GM23338 (cell line): ENCODE measurements around the gene ERCC1.

ENCODE experiments used
- CREB1 ChIP-seq: fragments of 250-450 bp; sonication (Bioruptor Pico); IDR thresholded peaks from 2 replicates; pipeline ENCODE4 v1.5.0; 2020; ENCODE audit warnings: low read depth, mild to moderate bottlenecking, moderate library complexity
- CTCF ChIP-seq, 2 experiments: fragments of 200-600 bp in 1 of 2; sonication (generic) in 1 of 2; conservative IDR thresholded peaks; 2 replicates each; pipeline versions ENCODE4 v1.5.1 to v1.6.1; 2016 to 2017; ENCODE audit warnings: antibody characterized with exemption in 2 of 2, low read depth in 2 of 2, mild to moderate bottlenecking in 2 of 2, moderate library complexity in 1 of 2
- EZH2 ChIP-seq: fragments of 200-600 bp; sonication (generic); IDR thresholded peaks from one replicate; pipeline ENCODE4 v1.8.0; 2017; ENCODE audit warnings: antibody characterized with exemption, mild to moderate bottlenecking, low read depth; ENCODE audit not compliant: unreplicated experiment
- EZH2phosphoT487 ChIP-seq: fragments of 200-600 bp; sonication (generic); IDR thresholded peaks from one replicate; pipeline ENCODE4 v1.8.1; 2018; ENCODE audit warnings: antibody characterized with exemption; ENCODE audit not compliant: unreplicated experiment
- JUNB ChIP-seq: IDR thresholded peaks from one replicate; pipeline ENCODE4 v1.6.1; 2016; ENCODE audit warnings: antibody characterized with exemption; ENCODE audit not compliant: unreplicated experiment
- NANOG ChIP-seq: IDR thresholded peaks from 2 replicates; pipeline ENCODE4 v1.6.1; 2016; ENCODE audit warnings: antibody characterized with exemption, borderline replicate concordance
- POLR2AphosphoS5 ChIP-seq: IDR thresholded peaks from 2 replicates; pipeline ENCODE4 v1.6.1; 2016; ENCODE audit warnings: antibody characterized with exemption, low read depth
- REST ChIP-seq: IDR thresholded peaks from one replicate; pipeline ENCODE4 v1.6.1; 2018; ENCODE audit warnings: antibody characterized with exemption; ENCODE audit not compliant: unreplicated experiment
- STAT1 ChIP-seq: IDR thresholded peaks from one replicate; pipeline ENCODE4 v1.6.1; 2016; ENCODE audit warnings: antibody characterized with exemption; ENCODE audit not compliant: unreplicated experiment
- ZNF114 ChIP-seq: fragments of 250-450 bp; sonication (Bioruptor Pico); IDR thresholded peaks from 2 replicates; pipeline ENCODE4 v1.5.0; 2020; ENCODE audit warnings: mild to moderate bottlenecking, moderate library complexity
- ZNF331 ChIP-seq: fragments of 250-450 bp; sonication (Bioruptor Pico); IDR thresholded peaks from 2 replicates; pipeline ENCODE4 v1.5.0; 2020; ENCODE audit warnings: low read depth, mild to moderate bottlenecking, moderate library complexity
- TF ChIP-seq, protein P1 (sequence below): IDR thresholded peaks from 2 replicates; pipeline ENCODE4 v1.6.1; 2016; ENCODE audit warnings: antibody characterized with exemption
- TF ChIP-seq, protein P2 (sequence below): fragments of 250-450 bp; sonication (Bioruptor Pico); IDR thresholded peaks from 2 replicates; pipeline ENCODE4 v1.5.0; 2020; ENCODE audit warnings: mild to moderate bottlenecking, moderate library complexity

GRCh38 chr19:45395821-45396617, 27.7 kb downstream of the ERCC1 start:
- TF ChIP-seq CTCF (conservative IDR thresholded peaks at IDR 0.05; ENCODE audit: low read depth in 2 of 2) (peak; percentile 53 to 79), EZH2phosphoT487 (no peak), POLR2AphosphoS5 (no peak), REST (no peak), CREB1 (CRISPR knock-in tag) (no peak), JUNB (no peak), STAT1 (no peak), EZH2 (peak; percentile 57), ZNF114 (CRISPR knock-in tag) (no peak), NANOG (no peak), ZNF331 (no peak)
- TF ChIP-seq, protein P1, sequence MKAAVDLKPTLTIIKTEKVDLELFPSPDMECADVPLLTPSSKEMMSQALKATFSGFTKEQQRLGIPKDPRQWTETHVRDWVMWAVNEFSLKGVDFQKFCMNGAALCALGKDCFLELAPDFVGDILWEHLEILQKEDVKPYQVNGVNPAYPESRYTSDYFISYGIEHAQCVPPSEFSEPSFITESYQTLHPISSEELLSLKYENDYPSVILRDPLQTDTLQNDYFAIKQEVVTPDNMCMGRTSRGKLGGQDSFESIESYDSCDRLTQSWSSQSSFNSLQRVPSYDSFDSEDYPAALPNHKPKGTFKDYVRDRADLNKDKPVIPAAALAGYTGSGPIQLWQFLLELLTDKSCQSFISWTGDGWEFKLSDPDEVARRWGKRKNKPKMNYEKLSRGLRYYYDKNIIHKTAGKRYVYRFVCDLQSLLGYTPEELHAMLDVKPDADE: no peak
- TF ChIP-seq, protein P2, sequence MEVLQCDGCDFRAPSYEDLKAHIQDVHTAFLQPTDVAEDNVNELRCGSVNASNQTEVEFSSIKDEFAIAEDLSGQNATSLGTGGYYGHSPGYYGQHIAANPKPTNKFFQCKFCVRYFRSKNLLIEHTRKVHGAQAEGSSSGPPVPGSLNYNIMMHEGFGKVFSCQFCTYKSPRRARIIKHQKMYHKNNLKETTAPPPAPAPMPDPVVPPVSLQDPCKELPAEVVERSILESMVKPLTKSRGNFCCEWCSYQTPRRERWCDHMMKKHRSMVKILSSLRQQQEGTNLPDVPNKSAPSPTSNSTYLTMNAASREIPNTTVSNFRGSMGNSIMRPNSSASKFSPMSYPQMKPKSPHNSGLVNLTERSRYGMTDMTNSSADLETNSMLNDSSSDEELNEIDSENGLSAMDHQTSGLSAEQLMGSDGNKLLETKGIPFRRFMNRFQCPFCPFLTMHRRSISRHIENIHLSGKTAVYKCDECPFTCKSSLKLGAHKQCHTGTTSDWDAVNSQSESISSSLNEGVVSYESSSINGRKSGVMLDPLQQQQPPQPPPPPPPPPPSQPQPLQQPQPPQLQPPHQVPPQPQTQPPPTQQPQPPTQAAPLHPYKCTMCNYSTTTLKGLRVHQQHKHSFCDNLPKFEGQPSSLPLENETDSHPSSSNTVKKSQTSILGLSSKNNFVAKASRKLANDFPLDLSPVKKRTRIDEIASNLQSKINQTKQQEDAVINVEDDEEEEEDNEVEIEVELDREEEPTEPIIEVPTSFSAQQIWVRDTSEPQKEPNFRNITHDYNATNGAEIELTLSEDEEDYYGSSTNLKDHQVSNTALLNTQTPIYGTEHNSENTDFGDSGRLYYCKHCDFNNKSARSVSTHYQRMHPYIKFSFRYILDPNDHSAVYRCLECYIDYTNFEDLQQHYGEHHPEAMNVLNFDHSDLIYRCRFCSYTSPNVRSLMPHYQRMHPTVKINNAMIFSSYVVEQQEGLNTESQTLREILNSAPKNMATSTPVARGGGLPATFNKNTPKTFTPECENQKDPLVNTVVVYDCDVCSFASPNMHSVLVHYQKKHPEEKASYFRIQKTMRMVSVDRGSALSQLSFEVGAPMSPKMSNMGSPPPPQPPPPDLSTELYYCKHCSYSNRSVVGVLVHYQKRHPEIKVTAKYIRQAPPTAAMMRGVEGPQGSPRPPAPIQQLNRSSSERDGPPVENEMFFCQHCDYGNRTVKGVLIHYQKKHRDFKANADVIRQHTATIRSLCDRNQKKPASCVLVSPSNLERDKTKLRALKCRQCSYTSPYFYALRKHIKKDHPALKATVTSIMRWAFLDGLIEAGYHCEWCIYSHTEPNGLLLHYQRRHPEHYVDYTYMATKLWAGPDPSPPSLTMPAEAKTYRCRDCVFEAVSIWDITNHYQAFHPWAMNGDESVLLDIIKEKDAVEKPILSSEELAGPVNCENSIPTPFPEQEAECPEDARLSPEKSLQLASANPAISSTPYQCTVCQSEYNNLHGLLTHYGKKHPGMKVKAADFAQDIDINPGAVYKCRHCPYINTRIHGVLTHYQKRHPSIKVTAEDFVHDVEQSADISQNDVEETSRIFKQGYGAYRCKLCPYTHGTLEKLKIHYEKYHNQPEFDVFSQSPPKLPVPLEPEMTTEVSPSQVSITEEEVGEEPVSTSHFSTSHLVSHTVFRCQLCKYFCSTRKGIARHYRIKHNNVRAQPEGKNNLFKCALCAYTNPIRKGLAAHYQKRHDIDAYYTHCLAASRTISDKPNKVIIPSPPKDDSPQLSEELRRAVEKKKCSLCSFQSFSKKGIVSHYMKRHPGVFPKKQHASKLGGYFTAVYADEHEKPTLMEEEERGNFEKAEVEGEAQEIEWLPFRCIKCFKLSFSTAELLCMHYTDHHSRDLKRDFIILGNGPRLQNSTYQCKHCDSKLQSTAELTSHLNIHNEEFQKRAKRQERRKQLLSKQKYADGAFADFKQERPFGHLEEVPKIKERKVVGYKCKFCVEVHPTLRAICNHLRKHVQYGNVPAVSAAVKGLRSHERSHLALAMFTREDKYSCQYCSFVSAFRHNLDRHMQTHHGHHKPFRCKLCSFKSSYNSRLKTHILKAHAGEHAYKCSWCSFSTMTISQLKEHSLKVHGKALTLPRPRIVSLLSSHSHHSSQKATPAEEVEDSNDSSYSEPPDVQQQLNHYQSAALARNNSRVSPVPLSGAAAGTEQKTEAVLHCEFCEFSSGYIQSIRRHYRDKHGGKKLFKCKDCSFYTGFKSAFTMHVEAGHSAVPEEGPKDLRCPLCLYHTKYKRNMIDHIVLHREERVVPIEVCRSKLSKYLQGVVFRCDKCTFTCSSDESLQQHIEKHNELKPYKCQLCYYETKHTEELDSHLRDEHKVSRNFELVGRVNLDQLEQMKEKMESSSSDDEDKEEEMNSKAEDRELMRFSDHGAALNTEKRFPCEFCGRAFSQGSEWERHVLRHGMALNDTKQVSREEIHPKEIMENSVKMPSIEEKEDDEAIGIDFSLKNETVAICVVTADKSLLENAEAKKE: no peak
